Progenitor cell of endocrine pancreas (in vitro differentiated cells): ENCODE data around the gene HID1. TPM values are rescaled to one million over a fixed set of nuclear protein-coding genes. Genes with fewer than 3 reads are reported as not detected.

Source experiments
- DNase-seq: peaks from one replicate; pipeline ENCODE4 v3.0.0; 2021; ENCODE audit warnings: low spot score; ENCODE audit not compliant: unreplicated experiment
- H3K27ac Mint-ChIP-seq: 2 replicates; pipeline ENCODE4 v1.8.0; 2021; ENCODE audit warnings: mild to moderate bottlenecking, moderate library complexity, mixed read lengths
- H3K27me3 Mint-ChIP-seq: 2 replicates; pipeline ENCODE4 v1.8.0; 2021; ENCODE audit warnings: mixed read lengths
- H3K36me3 Mint-ChIP-seq: 2 replicates; pipeline ENCODE4 v1.8.0; 2022; ENCODE audit warnings: mixed read lengths; ENCODE audit not compliant: insufficient read depth
- H3K4me1 Mint-ChIP-seq: 2 replicates; pipeline ENCODE4 v1.8.0; 2021; ENCODE audit warnings: low read depth, mixed read lengths
- H3K4me3 Mint-ChIP-seq: 2 replicates; pipeline ENCODE4 v1.8.0; 2021; ENCODE audit warnings: low read depth, mild to moderate bottlenecking, moderate library complexity, mixed read lengths
- H3K9me3 Mint-ChIP-seq: 2 replicates; pipeline ENCODE4 v1.8.0; 2021; ENCODE audit warnings: low read depth, mixed read lengths
- CTCF ChIP-seq: fragments of 200-600 bp; sonication (generic); IDR thresholded peaks from one replicate; pipeline ENCODE4 v1.5.0; 2021; ENCODE audit warnings: antibody characterized with exemption, mild to moderate bottlenecking; ENCODE audit not compliant: unreplicated experiment
- total RNA-seq: library from RNA; stranded (reverse); gene quantifications from 2 replicates; pipeline ENCODE4 v1.2.1, GENCODE V29; 2021

Gene HID1
- total RNA-seq, 1 donor from 2014 or later, result 101 TPM

GRCh38 chr17:74964246-74964761, 8.3 kb downstream of the HID1 start:
- no peaks in the 10 kb centered on the region for H3K9me3 Mint-ChIP-seq
- H3K4me1 Mint-ChIP-seq, result peaks cover 9% of the 10 kb centered on the region
- no peak overlapping the region for H3K27ac Mint-ChIP-seq
- DNase-seq, result no peak
- no peak overlapping the region for H3K4me3 Mint-ChIP-seq
- H3K27me3 Mint-ChIP-seq, result no peaks in the 10 kb centered on the region
- no peak for TF ChIP-seq CTCF
- peaks cover 6% of the 10 kb centered on the region for H3K36me3 Mint-ChIP-seq

- no peak for TF ChIP-seq CTCF
- H3K9me3 Mint-ChIP-seq, result no peaks in the 10 kb centered on the region
- H3K27ac Mint-ChIP-seq, result no peak overlapping the region
- H3K4me1 Mint-ChIP-seq, result peaks cover 5% of the 10 kb centered on the region
- peaks cover 8% of the 10 kb centered on the region for H3K36me3 Mint-ChIP-seq
- no peaks in the 10 kb centered on the region for H3K27me3 Mint-ChIP-seq
- no peak overlapping the region for H3K4me3 Mint-ChIP-seq
- DNase-seq, result no peak
These were observed 8.9 kb downstream of the HID1 start for GRCh38 chr17:74963656-74964055.

GRCh38 chr17:74962622-74963394, 9.8 kb downstream of the HID1 start:
- Mint-ChIP-seq H3K9me3 (no peaks in the 10 kb centered on the region), H3K27me3 (no peaks in the 10 kb centered on the region), H3K27ac (no peak overlapping the region), H3K4me1 (no peaks in the 10 kb centered on the region), H3K4me3 (no peak overlapping the region), H3K36me3 (peaks cover 8% of the 10 kb centered on the region)
- no peak for TF ChIP-seq CTCF
- no peak for DNase-seq

GRCh38 chr17:74961657-74962350, 10.8 kb downstream of the HID1 start:
- peak; percentile 81 for TF ChIP-seq CTCF
- Mint-ChIP-seq H3K27me3 (no peaks in the 10 kb centered on the region), H3K4me1 (no peaks in the 10 kb centered on the region), H3K36me3 (peaks cover 8% of the 10 kb centered on the region), H3K9me3 (no peaks in the 10 kb centered on the region), H3K4me3 (no peak overlapping the region), H3K27ac (no peak overlapping the region)
- peak; percentile 82 for DNase-seq

- Mint-ChIP-seq H3K9me3 (no peaks in the 10 kb centered on the region), H3K4me3 (no peak overlapping the region), H3K27ac (no peak overlapping the region), H3K27me3 (no peaks in the 10 kb centered on the region), H3K4me1 (no peaks in the 10 kb centered on the region), H3K36me3 (peaks cover 8% of the 10 kb centered on the region)
- TF ChIP-seq CTCF, result peak; percentile 70
- DNase-seq, result peak; percentile 41
These were observed 11.8 kb downstream of the HID1 start for GRCh38 chr17:74960570-74961342.
